MM.1S (cell line): ENCODE results near the gene CBL.

Experiments
- DNase-seq: peaks from one replicate; pipeline ENCODE4 v3.0.0-alpha.2; 2015
- H2AFZ ChIP-seq: fragments of 300-600 bp; sonication (generic); 2 replicates; pipeline ENCODE4 v1.6.0; 2016; ENCODE audit warnings: antibody characterized with exemption, low read length
- H3F3A ChIP-seq: fragments of 300-600 bp; sonication (generic); 2 replicates; pipeline ENCODE4 v1.6.1; 2016; ENCODE audit warnings: mild to moderate bottlenecking, antibody characterized with exemption, low read length, moderate library complexity, mixed read lengths; ENCODE audit not compliant: insufficient read depth
- H3K27ac ChIP-seq: fragments of 300-600 bp; sonication (generic); 2 replicates; pipeline ENCODE4 v1.5.1; 2016; ENCODE audit warnings: mild to moderate bottlenecking, low read length
- H3K27me3 ChIP-seq: fragments of 300-600 bp; sonication (generic); replicated peaks from 2 replicates; pipeline ENCODE4 v1.6.0; 2016; ENCODE audit warnings: low read length; ENCODE audit not compliant: insufficient read depth
- H3K36me3 ChIP-seq: fragments of 300-600 bp; sonication (generic); replicated peaks from 2 replicates; pipeline ENCODE4 v1.6.1; 2016; ENCODE audit warnings: mild to moderate bottlenecking, low read length, mixed read lengths; ENCODE audit not compliant: insufficient read depth
- H3K4me1 ChIP-seq: fragments of 300-600 bp; sonication (generic); 2 replicates; pipeline ENCODE4 v1.6.1; 2016; ENCODE audit warnings: low read length, mixed read lengths
- H3K4me2 ChIP-seq: fragments of 300-600 bp; sonication (generic); 2 replicates; pipeline ENCODE4 v1.6.0; 2016; ENCODE audit warnings: low read depth, low read length
- H3K4me3 ChIP-seq: fragments of 300-600 bp; sonication (generic); 2 replicates; pipeline ENCODE4 v1.5.1; 2016; ENCODE audit warnings: low read length, mixed read lengths
- H3K79me2 ChIP-seq: fragments of 300-600 bp; sonication (generic); 2 replicates; pipeline ENCODE4 v1.6.1; 2016; ENCODE audit warnings: mixed run types, low read length, mixed read lengths
- H3K9ac ChIP-seq: fragments of 300-600 bp; sonication (generic); 2 replicates; pipeline ENCODE4 v1.6.1; 2016; ENCODE audit warnings: low read length, mixed read lengths
- H3K9me2 ChIP-seq: fragments of 300-600 bp; sonication (generic); replicated peaks from 2 replicates; pipeline ENCODE4 v1.6.1; 2016; ENCODE audit warnings: mild to moderate bottlenecking, low read length, mixed read lengths; ENCODE audit not compliant: insufficient read depth
- H3K9me3 ChIP-seq: fragments of 300-600 bp; sonication (generic); replicated peaks from 2 replicates; pipeline ENCODE4 v1.6.1; 2016; ENCODE audit warnings: mild to moderate bottlenecking, low read length, mixed read lengths; ENCODE audit not compliant: insufficient read depth
- H4K20me1 ChIP-seq: fragments of 300-600 bp; sonication (generic); 2 replicates; pipeline ENCODE4 v1.6.1; 2016; ENCODE audit warnings: mild to moderate bottlenecking, low read length, moderate library complexity, mixed read lengths; ENCODE audit not compliant: insufficient read depth
- EZH2 ChIP-seq: fragments of 300-600 bp; sonication (generic); optimal IDR thresholded peaks from 2 replicates; pipeline ENCODE3; 2017; ENCODE audit warnings: low read depth, mild to moderate bottlenecking, antibody characterized with exemption, low read length, mixed read lengths
- EZH2phosphoT487 ChIP-seq: fragments of 300-600 bp; sonication (generic); IDR thresholded peaks from 2 replicates; pipeline ENCODE4 v1.6.1; 2018; ENCODE audit warnings: antibody characterized with exemption, low read length
- TF ChIP-seq, protein P1 (sequence below): fragments of 300-600 bp; sonication (generic); IDR thresholded peaks from 2 replicates; pipeline ENCODE4 v1.5.1; 2016; ENCODE audit warnings: antibody characterized with exemption, low read length, mixed read lengths

CBL gene

GRCh38 chr11:119290894-119291497 is 84.9 kb downstream of the CBL start:
- TF ChIP-seq EZH2phosphoT487 (no peak), EZH2 (no peak)
- TF ChIP-seq, protein P1, sequence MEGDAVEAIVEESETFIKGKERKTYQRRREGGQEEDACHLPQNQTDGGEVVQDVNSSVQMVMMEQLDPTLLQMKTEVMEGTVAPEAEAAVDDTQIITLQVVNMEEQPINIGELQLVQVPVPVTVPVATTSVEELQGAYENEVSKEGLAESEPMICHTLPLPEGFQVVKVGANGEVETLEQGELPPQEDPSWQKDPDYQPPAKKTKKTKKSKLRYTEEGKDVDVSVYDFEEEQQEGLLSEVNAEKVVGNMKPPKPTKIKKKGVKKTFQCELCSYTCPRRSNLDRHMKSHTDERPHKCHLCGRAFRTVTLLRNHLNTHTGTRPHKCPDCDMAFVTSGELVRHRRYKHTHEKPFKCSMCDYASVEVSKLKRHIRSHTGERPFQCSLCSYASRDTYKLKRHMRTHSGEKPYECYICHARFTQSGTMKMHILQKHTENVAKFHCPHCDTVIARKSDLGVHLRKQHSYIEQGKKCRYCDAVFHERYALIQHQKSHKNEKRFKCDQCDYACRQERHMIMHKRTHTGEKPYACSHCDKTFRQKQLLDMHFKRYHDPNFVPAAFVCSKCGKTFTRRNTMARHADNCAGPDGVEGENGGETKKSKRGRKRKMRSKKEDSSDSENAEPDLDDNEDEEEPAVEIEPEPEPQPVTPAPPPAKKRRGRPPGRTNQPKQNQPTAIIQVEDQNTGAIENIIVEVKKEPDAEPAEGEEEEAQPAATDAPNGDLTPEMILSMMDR: no peak
- H3K4me3 ChIP-seq: no peak overlapping the region
- H3K9ac ChIP-seq: no peak overlapping the region
- no peaks in the 10 kb centered on the region for H3K4me1 ChIP-seq
- no peaks in the 10 kb centered on the region for H3K36me3 ChIP-seq
- H3K27me3 ChIP-seq: no peaks in the 10 kb centered on the region
- H3K4me2 ChIP-seq: no peak overlapping the region
- no peak overlapping the region for H2AFZ ChIP-seq
- H4K20me1 ChIP-seq: no peaks in the 10 kb centered on the region
- H3K9me3 ChIP-seq: no peaks in the 10 kb centered on the region
- H3F3A ChIP-seq: no peaks in the 10 kb centered on the region
- H3K9me2 ChIP-seq: no peaks in the 10 kb centered on the region
- no peaks in the 10 kb centered on the region for H3K79me2 ChIP-seq
- no peak for DNase-seq
- H3K27ac ChIP-seq: no peak overlapping the region

DNA sequence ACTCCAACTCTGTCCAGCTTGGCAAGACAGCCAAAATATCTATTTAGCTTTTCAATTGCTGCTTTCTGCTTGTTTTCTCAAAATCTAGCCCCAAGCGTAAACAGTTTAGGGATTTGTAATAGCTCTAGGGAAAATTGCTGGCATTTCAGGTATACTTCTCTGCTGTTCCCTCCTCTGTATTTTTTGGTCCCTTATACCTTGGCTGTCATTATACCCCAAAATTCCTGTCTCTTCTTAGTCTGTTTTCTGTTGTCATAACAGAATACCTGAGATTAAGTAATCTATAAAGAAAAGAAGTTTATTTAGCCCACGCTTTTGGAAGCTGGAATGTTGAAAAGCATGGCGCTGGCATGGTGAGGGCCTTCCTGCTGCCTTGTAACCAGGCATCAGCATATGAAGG is 87.3 kb downstream of the CBL start:
- H3K4me1 ChIP-seq: no peaks in the 10 kb centered on the region
- H4K20me1 ChIP-seq: no peaks in the 10 kb centered on the region
- no peaks in the 10 kb centered on the region for H3K9me3 ChIP-seq
- no peak overlapping the region for H3K27ac ChIP-seq
- no peak overlapping the region for H2AFZ ChIP-seq
- no peaks in the 10 kb centered on the region for H3K27me3 ChIP-seq
- H3K4me3 ChIP-seq: no peak overlapping the region
- H3K9ac ChIP-seq: no peak overlapping the region
- TF ChIP-seq, protein P1: no peak
- no peak for TF ChIP-seq EZH2phosphoT487
- TF ChIP-seq EZH2: no peak
- H3K36me3 ChIP-seq: no peaks in the 10 kb centered on the region
- H3F3A ChIP-seq: no peaks in the 10 kb centered on the region
- H3K9me2 ChIP-seq: no peaks in the 10 kb centered on the region
- H3K79me2 ChIP-seq: no peaks in the 10 kb centered on the region
- no peak for DNase-seq
- H3K4me2 ChIP-seq: no peak overlapping the region

DNA sequence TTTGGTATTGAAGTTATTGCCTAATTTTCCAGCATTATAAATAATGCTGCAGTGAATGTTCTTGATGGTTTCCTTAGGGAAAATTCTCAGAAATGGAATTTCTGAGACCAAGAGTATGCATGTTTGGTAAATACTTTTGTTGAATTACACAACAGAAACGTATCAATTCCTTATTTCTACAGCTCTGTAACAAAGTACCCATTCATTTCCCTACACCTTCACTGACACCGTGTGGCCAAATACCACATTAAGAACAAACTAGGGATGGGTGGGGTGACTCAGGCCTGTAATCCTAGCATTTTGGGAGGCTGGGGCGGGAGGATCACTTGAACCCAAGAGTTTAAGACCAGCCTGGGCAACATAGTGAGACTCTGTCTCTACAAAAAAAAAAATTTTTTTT is 89.0 kb downstream of the CBL start:
- no peaks in the 10 kb centered on the region for H4K20me1 ChIP-seq
- H3F3A ChIP-seq: no peaks in the 10 kb centered on the region
- no peaks in the 10 kb centered on the region for H3K79me2 ChIP-seq
- no peak overlapping the region for H3K4me2 ChIP-seq
- H3K9me2 ChIP-seq: no peaks in the 10 kb centered on the region
- no peaks in the 10 kb centered on the region for H3K4me1 ChIP-seq
- H3K9ac ChIP-seq: no peak overlapping the region
- TF ChIP-seq EZH2 (no peak), EZH2phosphoT487 (no peak)
- TF ChIP-seq, protein P1: peak; percentile 10; the same call in 1 of the 2 replicates
- H3K4me3 ChIP-seq: no peak overlapping the region
- H3K9me3 ChIP-seq: no peaks in the 10 kb centered on the region
- no peak overlapping the region for H3K27ac ChIP-seq
- no peak for DNase-seq
- no peaks in the 10 kb centered on the region for H3K36me3 ChIP-seq
- no peak overlapping the region for H2AFZ ChIP-seq
- no peaks in the 10 kb centered on the region for H3K27me3 ChIP-seq
